IMR-90 (cell line): ENCODE data around the gene CACNB2. TPM values are rescaled to one million over a fixed set of nuclear protein-coding genes. Genes with fewer than 3 reads are reported as not detected.
A peak's percentile ranks its signal among the peaks of the same experiment; 100 is the strongest.

Source experiments
- ATAC-seq: fragments of 200-7000 bp; cut with Tn5 transposase; 2 replicates; pipeline ENCODE4 v1.9.1; 2020; ENCODE audit warnings: low read depth, mild to moderate bottlenecking, moderate library complexity
- BruUV-seq: library from RNA; stranded (reverse); fragments of 400-500 nt; replicated peaks from 2 replicates; lab custom pipeline; 2021; lab: Mats Ljungman, UMichigan
- CTCF ChIA-PET: fragments of 300-600 bp; formaldehyde crosslinking; extraction: SDS; loops from one replicate; lab custom pipeline; 2021; ENCODE audit warnings: antibody characterized with exemption; lab: Yijun Ruan, JAX
- POLR2A ChIA-PET: fragments of 300-600 bp; sonication (Branson Sonifier 250); formaldehyde crosslinking; loops from one replicate; lab custom pipeline; 2022; ENCODE audit warnings: antibody characterized with exemption; ENCODE audit not compliant: unreplicated experiment; lab: Charles Lee
- DNase-seq: peaks from one replicate; pipeline ENCODE4 v3.0.0; 2013
- H2AFZ ChIP-seq: replicated peaks from 2 replicates; pipeline ENCODE3; 2013; ENCODE audit warnings: low read length, mild to moderate bottlenecking; ENCODE audit not compliant: poor library complexity
- H2AK5ac ChIP-seq: 2 replicates; pipeline ENCODE4 v1.6.1; 2013; ENCODE audit warnings: low read depth, low read length, inconsistent platforms
- H2AK9ac ChIP-seq: replicated peaks from 2 replicates; pipeline ENCODE3; 2013; ENCODE audit warnings: mild to moderate bottlenecking, low read depth, low read length, moderate library complexity; ENCODE audit not compliant: poor library complexity
- H2BK120ac ChIP-seq: 2 replicates; pipeline ENCODE4 v1.6.1; 2013; ENCODE audit warnings: low read depth, low read length, inconsistent platforms
- H2BK15ac ChIP-seq: 3 replicates; pipeline ENCODE4 v1.6.1; 2013; ENCODE audit warnings: low read depth, low read length, inconsistent platforms
- H2BK20ac ChIP-seq: 2 replicates; pipeline ENCODE4 v1.6.1; 2013; ENCODE audit warnings: low read depth, mild to moderate bottlenecking, inconsistent platforms, low read length, moderate library complexity
- H2BK5ac ChIP-seq: 2 replicates; pipeline ENCODE4 v1.6.1; 2013; ENCODE audit warnings: mild to moderate bottlenecking, low read depth, low read length, inconsistent platforms; ENCODE audit not compliant: poor library complexity, severe bottlenecking
- H3K14ac ChIP-seq: replicated peaks from 2 replicates; pipeline ENCODE4 v1.6.1; 2013; ENCODE audit warnings: low read depth, low read length, inconsistent platforms
- H3K18ac ChIP-seq: 2 replicates; pipeline ENCODE4 v1.6.1; 2013; ENCODE audit warnings: low read depth, low read length, control low read depth
- H3K23ac ChIP-seq: 2 replicates; pipeline ENCODE4 v1.6.1; 2013; ENCODE audit warnings: low read depth, low read length, inconsistent platforms
- H3K27ac ChIP-seq: 2 replicates; pipeline ENCODE4 v1.5.1; 2013; ENCODE audit warnings: mild to moderate bottlenecking, control low read depth, low read length; ENCODE audit not compliant: insufficient read depth
- H3K27me3 ChIP-seq: 2 replicates; pipeline ENCODE4 v1.6.1; 2013; ENCODE audit warnings: low read length; ENCODE audit not compliant: control insufficient read depth, insufficient read depth
- H3K36me3 ChIP-seq: 2 replicates; pipeline ENCODE4 v1.6.1; 2013; ENCODE audit warnings: low read length, mixed read lengths; ENCODE audit not compliant: control insufficient read depth, insufficient read depth
- H3K4ac ChIP-seq: 2 replicates; pipeline ENCODE4 v1.6.1; 2013; ENCODE audit warnings: low read depth, low read length, inconsistent platforms
- H3K4me1 ChIP-seq: 2 replicates; pipeline ENCODE4 v1.6.1; 2013; ENCODE audit warnings: low read length, mixed read lengths; ENCODE audit not compliant: control insufficient read depth, insufficient read depth
- H3K4me2 ChIP-seq: 2 replicates; pipeline ENCODE4 v1.6.1; 2013; ENCODE audit warnings: low read depth, mild to moderate bottlenecking, control low read depth, low read length, moderate library complexity
- H3K4me3 ChIP-seq: 2 replicates; pipeline ENCODE4 v1.5.1; 2013; ENCODE audit warnings: low read depth, mild to moderate bottlenecking, control low read depth, low read length, moderate library complexity; ENCODE audit not compliant: insufficient read depth
- H3K56ac ChIP-seq: 2 replicates; pipeline ENCODE4 v1.6.1; 2013; ENCODE audit warnings: low read length, inconsistent platforms; ENCODE audit not compliant: insufficient read depth; ENCODE audit errors: extremely low read depth
- H3K79me1 ChIP-seq, 2 experiments: 2 replicates each; pipeline ENCODE4 v1.6.1; 2013; ENCODE audit warnings: low read length in 2 of 2, inconsistent platforms in 1 of 2, low read depth in 1 of 2
- H3K9ac ChIP-seq: 2 replicates; pipeline ENCODE4 v1.6.1; 2013; ENCODE audit warnings: low read depth, low read length, control low read depth
- H3K9me1 ChIP-seq: 2 replicates; pipeline ENCODE4 v1.6.1; 2013; ENCODE audit warnings: low read length, inconsistent platforms; ENCODE audit not compliant: insufficient read depth
- H3K9me3 ChIP-seq: 2 replicates; pipeline ENCODE4 v1.6.1; 2013; ENCODE audit warnings: low read length; ENCODE audit not compliant: control insufficient read depth, insufficient read depth
- H4K20me1 ChIP-seq: 2 replicates; pipeline ENCODE4 v1.6.1; 2013; ENCODE audit warnings: low read length, inconsistent platforms; ENCODE audit not compliant: insufficient read depth
- H4K5ac ChIP-seq: 2 replicates; pipeline ENCODE4 v1.6.1; 2013; ENCODE audit warnings: mild to moderate bottlenecking, low read depth, low read length, control low read depth
- H4K8ac ChIP-seq, 2 experiments: 2 replicates each; pipeline ENCODE4 v1.6.1; 2013; ENCODE audit warnings: low read depth in 2 of 2, low read length in 2 of 2, control low read depth in 1 of 2, inconsistent platforms in 1 of 2
- H4K91ac ChIP-seq: 2 replicates; pipeline ENCODE4 v1.6.1; 2013; ENCODE audit warnings: low read depth, low read length, inconsistent platforms; ENCODE audit not compliant: insufficient read depth
- BHLHE40 ChIP-seq: fragments of 150-350 bp; IDR thresholded peaks from 2 replicates; pipeline ENCODE4 v1.6.1; 2016; ENCODE audit warnings: mild to moderate bottlenecking, low read depth, low read length
- CEBPB ChIP-seq: IDR thresholded peaks from 2 replicates; pipeline ENCODE4 v1.6.1; 2012; ENCODE audit warnings: low read depth, low read length, improper control_type of control experiment
- CHD1 ChIP-seq: IDR thresholded peaks from 2 replicates; pipeline ENCODE4 v1.6.1; 2012; ENCODE audit warnings: low read depth, low read length, improper control_type of control experiment
- CTCF ChIP-seq: conservative IDR thresholded peaks from 2 replicates; pipeline ENCODE4 v1.5.1; 2012; ENCODE audit warnings: mild to moderate bottlenecking, low read depth, low read length, improper control_type of control experiment
- ELK1 ChIP-seq: fragments of 150-350 bp; IDR thresholded peaks from 2 replicates; pipeline ENCODE4 v1.6.1; 2016; ENCODE audit warnings: low read depth, mild to moderate bottlenecking, low read length, moderate library complexity, borderline replicate concordance
- FOS ChIP-seq: fragments of 150-350 bp; IDR thresholded peaks from 2 replicates; pipeline ENCODE4 v1.6.1; 2016; ENCODE audit warnings: low read depth, low read length
- MAZ ChIP-seq: IDR thresholded peaks from 2 replicates; pipeline ENCODE4 v1.6.1; 2012; ENCODE audit warnings: low read depth, mild to moderate bottlenecking, low read length, improper control_type of control experiment, moderate library complexity, borderline replicate concordance
- NFE2L2 ChIP-seq: fragments of 150-350 bp; IDR thresholded peaks from 2 replicates; pipeline ENCODE4 v1.6.1; 2016; ENCODE audit warnings: low read depth, mild to moderate bottlenecking, low read length
- POLR2A ChIP-seq: IDR thresholded peaks from 2 replicates; pipeline ENCODE4 v1.6.1; 2012; ENCODE audit warnings: mild to moderate bottlenecking, low read depth, low read length
- RAD21 ChIP-seq: IDR thresholded peaks from 2 replicates; pipeline ENCODE4 v1.6.1; 2012; ENCODE audit warnings: low read length, improper control_type of control experiment
- RCOR1 ChIP-seq: IDR thresholded peaks from 2 replicates; pipeline ENCODE4 v1.6.1; 2012; ENCODE audit warnings: mild to moderate bottlenecking, low read length, improper control_type of control experiment; ENCODE audit not compliant: insufficient replicate concordance
- RFX5 ChIP-seq: IDR thresholded peaks from 2 replicates; pipeline ENCODE4 v1.8.0; 2012; ENCODE audit warnings: low read depth, mild to moderate bottlenecking, low read length, moderate library complexity
- SMC3 ChIP-seq: fragments of 150-350 bp; IDR thresholded peaks from 2 replicates; pipeline ENCODE4 v1.6.1; 2016; ENCODE audit warnings: low read depth, mild to moderate bottlenecking, antibody characterized with exemption, low read length, moderate library complexity
- USF2 ChIP-seq: fragments of 150-350 bp; IDR thresholded peaks from 2 replicates; pipeline ENCODE4 v1.6.1; 2017; ENCODE audit warnings: mild to moderate bottlenecking, antibody characterized with exemption, low read length, low read depth
- WGBS, 2 experiments: methylation state at CpG; one replicate each; pipeline versions ENCODE4 v1.1.5 to v1.1.7; 2013; ENCODE audit warnings: missing lambda C conversion rate in 2 of 2; ENCODE audit not compliant: insufficient read length in 1 of 2; ENCODE audit errors: extremely low coverage in 2 of 2; 5-methylcytosine and 5-hydroxymethylcytosine counted together
- dilution Hi-C: fragments of 300-500 bp; cut with HindIII; formaldehyde crosslinking; loops from one replicate; pipeline ENCODE4 v1.14.3; 2018; ENCODE audit warnings: low sequenced_read_pairs; ENCODE audit not compliant: unreplicated experiment
- in situ Hi-C: fragments of 300-500 bp; cut with MboI; formaldehyde crosslinking; loops from 3 replicates; pipeline ENCODE4 v1.14.3; 2019; ENCODE audit warnings: low sequenced_read_pairs, inconsistent platforms, mixed read lengths
- intact Hi-C: fragments of 100-400 bp; cut with micrococcal nuclease; formaldehyde crosslinking; loops from 2 replicates; pipeline ENCODE4 v1.10.0; 2022
- polyA plus RNA-seq, 3 experiments: library from polyadenylated mRNA; depleted of rRNA; stranded (reverse); fragments of >200 nt; gene quantifications; 2 replicates each; pipeline ENCODE4 v1.2.3, GENCODE V29; 2012; ENCODE audit warnings: low replicate concordance in 1 of 3
- total RNA-seq: library from RNA; depleted of rRNA; stranded (reverse); fragments of >200 nt; gene quantifications from 2 replicates; pipeline ENCODE4 v1.2.3, GENCODE V29; 2012

Gene CACNB2
- total and polyA plus RNA-seq, 2 of the 4 experiments (the other 2 are of a cell fraction), result 0.36 TPM

GRCh38 chr10:18159557-18159956 lies 19.3 kb downstream of the CACNB2 start:
- Histone ChIP-seq H3K14ac (no peak overlapping the region), H3K9ac (no peak overlapping the region), H2BK15ac (no peak overlapping the region), H3K4ac (no peak overlapping the region), H3K56ac (no peak overlapping the region), H2AFZ (no peak overlapping the region), H2AK9ac (no peak overlapping the region), H3K18ac (no peak overlapping the region), H3K4me3 (no peak overlapping the region), H3K23ac (no peak overlapping the region), H3K36me3 (no peaks in the 10 kb centered on the region; the same call in 1 of the 2 replicates), H4K8ac (no peak overlapping the region), H4K20me1 (peaks cover 7% of the 10 kb centered on the region; the same call in 1 of the 2 replicates), H3K27ac (no peak overlapping the region), H3K4me2 (peak overlapping the region; percentile 72), H2BK5ac (no peak overlapping the region), H3K27me3 (no peaks in the 10 kb centered on the region), H2AK5ac (no peak overlapping the region), H3K9me3 (no peaks in the 10 kb centered on the region), H4K5ac (no peak overlapping the region), H4K91ac (no peak overlapping the region), H2BK120ac (no peak overlapping the region), H3K79me1 (no peaks in the 10 kb centered on the region), H3K9me1 (peaks cover 3% of the 10 kb centered on the region; the same call in 1 of the 2 replicates), H2BK20ac (no peak overlapping the region), H3K4me1 (peaks cover 9% of the 10 kb centered on the region)
- no TSS peak for BruUV-seq
- no CpG with 5 or more reads among the region's 5 CpGs for WGBS, 2 experiments
- POLR2A ChIA-PET, result no interaction called here
- DNase-seq (no peak), ATAC-seq (no peak)
- CTCF ChIA-PET, result interaction anchor here (0.5 kb wide), 1 partner anchor 699 kb away, joined by 4 read pairs; no protein-coding TSS in a partner anchor
- TF ChIP-seq CTCF (no peak), NFE2L2 (no peak), BHLHE40 (no peak), CEBPB (no peak), RCOR1 (no peak), USF2 (no peak), SMC3 (no peak), CHD1 (no peak), FOS (no peak), ELK1 (no peak), RAD21 (no peak), RFX5 (no peak), MAZ (no peak), POLR2A (no peak)
- in situ Hi-C loops (no loop called here), dilution Hi-C loops (no loop called here), intact Hi-C loops (loop anchor here (5.0 kb wide), 1 partner anchor 48 kb away; no protein-coding TSS in a partner anchor)
